Ammon's horn (tissue), 1 donor: ENCODE results near the gene SDC1.
A peak's percentile ranks its signal among the peaks of the same experiment; 100 is the strongest.
"Not testable (repeated sequence)": the region's sequence is repeated elsewhere in the genome, so short reads cannot be mapped to it uniquely, and the experiment has no call there.

Experiments used
- DNase-seq: peaks from one replicate; pipeline ENCODE4 v3.0.0-alpha.2; 2016; ENCODE audit warnings: low spot score

Gene SDC1

DNA sequence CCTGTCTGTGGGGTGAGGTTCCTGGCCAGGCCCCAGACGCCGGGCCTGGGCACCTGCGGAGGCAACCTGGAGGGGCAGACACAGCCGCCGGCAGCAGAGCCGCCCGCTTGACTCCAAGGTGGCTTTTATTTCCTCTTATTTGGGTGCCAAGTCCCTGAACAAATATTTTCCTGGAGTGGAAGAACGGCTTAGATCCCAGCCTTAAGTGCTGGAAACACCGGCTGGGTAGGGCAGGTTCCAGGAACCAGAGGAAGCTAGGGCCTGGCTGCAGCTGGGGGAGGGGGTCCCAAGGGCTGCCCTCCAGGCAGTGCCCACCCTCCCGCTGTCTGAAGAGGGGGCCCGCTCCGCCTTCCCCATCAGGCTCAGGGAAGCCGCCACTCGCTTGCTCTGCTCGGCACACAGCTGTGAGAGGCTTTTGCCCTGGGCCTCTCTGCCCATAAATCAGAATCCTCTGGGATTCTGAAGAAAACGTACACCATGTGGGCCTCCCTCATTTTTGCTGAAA is 28.2 kb downstream of the SDC1 start:
- no peak for DNase-seq

DNA sequence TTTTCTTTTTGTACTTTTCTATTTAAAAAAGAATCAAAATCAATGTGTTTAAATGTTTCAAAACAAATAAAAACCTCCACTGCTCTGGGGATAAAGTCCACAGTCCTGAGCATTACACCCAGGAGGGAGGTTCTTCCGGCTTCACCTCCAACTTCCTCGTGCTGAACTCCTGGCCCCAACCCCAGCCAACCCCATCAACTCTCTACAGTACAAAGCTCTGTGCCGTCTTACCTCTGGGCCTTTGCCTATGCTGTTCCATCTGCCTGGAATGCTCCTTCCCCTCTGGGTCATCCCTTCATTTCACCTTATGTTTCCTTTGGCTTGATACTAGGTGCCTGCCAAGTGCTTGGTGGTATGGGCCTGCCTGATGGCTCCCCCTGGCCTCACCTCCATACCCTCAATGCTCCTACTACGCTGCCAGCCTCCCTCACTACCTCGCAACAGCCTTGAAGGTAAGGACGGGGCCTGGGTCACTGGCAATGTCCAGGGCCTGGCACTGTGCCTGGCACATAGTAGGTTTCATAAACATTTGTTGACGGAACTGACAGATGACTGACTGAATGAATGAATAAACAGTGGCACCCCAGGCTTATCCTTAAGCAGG is 28.8 kb downstream of the SDC1 start:
- DNase-seq: no peak

DNA sequence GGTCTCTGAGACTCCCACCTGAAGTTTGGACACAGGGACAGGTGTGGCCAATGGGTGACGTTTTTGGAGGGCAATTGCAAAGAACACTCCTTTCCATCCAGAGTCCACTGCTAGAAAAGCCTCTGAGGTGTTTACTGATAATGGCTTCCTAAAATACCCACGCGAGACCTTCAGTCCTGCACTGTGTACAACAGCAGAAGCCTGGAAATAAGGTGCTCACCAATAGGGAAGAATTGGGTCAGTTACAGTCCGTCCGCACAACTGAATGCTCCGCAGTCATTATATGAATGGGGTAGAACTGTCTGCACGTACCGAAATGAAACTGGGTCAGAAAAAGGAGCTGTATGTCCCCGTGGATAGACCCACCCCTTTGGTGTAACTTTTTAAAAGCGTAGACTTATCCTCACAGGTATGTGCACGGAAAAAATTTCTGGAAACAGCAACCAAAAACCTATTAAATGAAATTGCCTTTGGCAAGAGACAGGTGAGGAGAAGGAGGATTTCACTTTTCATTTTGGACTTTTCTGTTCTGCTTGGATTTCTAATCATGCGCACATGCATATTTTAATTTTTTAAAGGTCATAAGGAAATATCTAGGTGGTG is 29.4 kb downstream of the SDC1 start:
- no peak for DNase-seq

DNA sequence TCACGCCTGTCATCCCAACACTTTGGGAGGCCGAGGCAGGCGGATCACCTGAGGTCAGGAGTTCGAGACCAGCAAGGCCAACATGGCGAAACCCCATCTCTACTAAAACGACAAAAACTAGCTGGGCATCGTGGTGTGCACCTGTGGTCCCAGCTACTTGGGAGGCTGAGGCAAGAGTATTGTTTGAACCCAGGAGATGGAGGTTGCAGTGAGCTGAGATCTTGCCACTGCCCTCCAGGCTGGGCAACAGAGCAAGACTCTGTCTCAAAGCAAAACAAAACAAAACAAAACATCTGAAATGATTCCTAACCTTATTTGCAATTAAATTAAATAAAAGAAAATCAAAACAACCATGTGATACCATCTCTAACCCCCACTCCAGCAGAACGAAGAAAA is 29.9 kb downstream of the SDC1 start:
- DNase-seq: not testable (repeated sequence)

DNA sequence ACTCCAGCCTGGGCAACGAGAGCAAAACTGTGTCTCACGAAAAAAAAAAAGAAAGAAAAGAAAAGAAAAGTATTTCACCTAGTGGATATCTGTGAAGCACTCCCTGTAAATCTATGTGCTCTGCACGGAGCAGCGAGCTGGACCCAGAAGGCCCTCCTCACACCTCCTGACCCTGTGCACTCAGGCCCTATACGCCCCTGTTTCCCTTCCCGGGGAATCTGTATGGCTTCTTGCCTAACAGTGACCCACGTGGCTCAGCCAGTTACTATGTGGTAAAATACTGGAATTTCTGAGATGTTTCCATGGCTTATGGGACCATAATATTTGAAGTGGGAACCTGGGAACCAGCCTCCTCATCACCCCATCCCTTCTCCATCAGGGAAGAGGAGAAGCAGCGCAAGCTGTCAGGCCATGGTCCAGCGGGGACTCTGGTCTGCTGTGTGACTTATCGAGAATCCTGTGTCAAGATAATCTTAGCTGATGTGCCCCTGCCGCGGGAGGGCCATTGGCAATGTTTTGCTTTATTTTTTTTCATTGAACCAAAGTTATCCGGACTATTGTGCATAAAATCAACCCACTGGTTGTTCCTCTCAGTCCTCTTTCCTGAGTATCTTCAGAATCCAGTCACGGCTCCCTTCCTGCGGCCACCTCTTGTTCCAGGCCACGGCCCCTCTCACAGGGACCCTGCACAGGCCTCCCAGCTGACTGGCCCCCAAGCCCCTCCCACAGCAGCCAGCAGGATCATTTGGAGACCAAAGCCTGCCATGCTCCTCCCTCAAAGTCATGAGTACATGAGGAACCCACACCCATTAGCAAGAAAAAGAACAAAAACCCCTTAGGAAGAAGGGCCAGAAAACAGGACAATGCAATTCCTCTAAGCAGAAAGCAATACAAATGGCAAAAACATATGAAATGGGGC is 30.6 kb downstream of the SDC1 start:
- DNase-seq: no peak

DNA sequence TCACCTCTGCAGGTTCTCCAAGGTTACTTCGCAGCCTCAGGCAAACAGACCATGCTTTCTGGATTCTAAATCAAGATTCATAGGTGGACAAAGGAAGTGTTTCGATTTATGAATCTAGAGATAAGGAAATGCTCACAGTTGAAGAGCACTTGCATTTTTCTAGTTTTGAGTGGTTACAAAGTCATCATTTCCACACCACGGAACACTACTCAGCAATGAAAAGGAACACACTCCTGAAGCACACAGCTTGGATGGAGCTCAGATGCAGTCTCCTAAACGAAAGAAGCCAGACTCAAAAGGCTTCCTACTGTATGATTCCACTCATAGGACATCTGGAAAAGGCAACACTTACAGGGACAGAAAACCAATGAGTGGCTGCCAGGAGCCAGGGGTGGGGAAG is 31.7 kb downstream of the SDC1 start:
- DNase-seq: no peak

DNA sequence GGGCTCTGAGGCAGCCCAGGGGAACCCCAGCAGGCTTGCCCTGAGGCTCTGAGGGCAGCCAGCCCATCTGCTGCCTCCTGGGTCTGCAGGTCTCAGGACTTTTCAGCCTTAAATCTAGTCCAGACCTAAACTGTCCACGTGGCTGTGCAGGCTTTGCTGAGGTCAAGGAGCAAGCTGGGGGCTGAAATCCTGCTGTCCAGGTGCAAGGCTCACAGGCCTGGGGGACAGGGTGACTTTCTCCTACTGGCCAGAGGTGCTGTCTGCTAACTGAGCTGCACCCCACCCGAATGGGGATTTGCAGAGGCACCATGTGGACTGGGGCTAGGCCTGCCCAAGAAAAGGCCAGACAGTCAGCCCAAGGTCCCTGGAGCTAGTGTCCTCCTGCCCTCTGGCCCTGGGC is 32.1 kb downstream of the SDC1 start:
- no peak for DNase-seq

DNA sequence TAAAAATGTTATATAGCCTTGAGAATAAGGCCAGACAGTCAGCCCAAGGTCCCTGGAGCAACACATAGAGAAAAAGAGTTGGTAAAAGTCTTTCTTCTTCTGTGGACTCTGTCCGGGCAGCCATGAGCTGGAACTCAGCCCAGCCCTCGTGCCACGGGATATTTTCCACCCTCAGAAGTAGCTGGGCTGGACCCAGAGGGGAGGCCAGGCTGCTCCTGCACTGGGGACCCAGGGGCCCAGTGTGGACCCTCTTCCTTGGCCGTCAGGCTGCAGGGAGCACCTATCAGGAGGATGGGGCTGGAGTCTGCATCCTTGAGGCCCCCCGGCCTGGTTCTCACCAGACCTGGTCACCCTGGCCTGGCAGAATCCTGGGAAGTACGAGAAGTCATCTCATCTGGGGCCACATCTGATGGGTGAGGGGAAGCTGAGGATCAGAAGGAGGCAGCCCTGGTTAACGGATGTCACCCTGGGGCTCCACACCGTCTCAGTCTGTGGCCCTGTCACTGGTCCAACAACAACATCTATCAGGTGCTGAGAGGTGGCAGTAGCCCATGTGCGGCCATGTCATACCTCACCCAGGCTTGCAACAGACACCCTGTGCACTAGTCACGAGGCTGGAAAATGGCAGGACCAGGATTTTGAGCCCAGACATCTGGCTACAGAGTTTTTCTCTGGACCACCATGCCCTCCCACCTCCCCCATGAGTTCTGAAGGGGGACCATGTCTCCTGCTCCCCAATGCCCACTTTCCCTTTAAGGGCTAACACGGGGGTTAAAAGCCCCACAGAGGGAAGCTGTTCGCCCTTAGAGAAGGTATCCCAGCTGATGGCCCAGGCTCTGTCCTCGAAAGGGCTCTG is 33.0 kb downstream of the SDC1 start:
- no peak for DNase-seq

DNA sequence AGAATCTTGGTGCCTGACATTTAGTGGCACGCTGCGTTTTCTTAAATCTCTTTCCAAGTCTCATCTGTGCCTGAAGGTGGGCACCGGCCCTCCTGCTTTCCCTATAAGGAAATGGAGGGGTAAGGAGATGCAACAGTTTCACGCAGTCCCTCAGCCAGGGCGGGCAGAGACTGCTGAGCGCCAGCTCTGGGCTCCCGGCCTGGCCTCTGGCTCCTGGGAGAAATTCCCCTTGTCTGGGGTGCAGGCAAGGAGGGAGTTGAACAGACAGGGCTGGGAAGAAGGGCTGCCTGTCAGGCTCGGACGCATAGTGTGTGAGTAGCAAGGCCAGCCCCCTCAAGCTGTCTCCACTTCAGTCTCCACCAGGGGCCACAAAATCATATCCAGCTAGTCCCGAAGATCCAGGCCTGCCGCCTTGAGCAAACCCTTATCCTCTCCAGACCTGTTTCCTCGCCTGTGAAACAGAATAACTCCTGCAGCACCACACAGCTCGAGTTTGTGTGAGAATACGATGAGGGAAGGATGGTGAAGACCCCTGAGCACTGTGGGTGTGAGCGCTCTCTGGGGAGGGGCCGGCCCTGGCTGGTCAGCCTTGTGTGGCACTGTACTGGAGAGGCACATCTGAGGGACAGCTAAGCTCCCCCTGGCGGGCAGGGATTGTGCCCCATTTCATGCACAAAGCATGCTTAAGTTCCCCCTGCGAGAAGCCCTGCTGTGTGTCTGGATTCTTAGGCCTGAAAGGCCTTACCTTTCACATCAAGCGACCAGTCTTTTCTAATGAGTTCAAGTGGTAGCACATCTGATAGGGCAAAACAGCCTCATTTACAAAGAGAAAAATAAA is 33.8 kb downstream of the SDC1 start:
- DNase-seq: no peak

DNA sequence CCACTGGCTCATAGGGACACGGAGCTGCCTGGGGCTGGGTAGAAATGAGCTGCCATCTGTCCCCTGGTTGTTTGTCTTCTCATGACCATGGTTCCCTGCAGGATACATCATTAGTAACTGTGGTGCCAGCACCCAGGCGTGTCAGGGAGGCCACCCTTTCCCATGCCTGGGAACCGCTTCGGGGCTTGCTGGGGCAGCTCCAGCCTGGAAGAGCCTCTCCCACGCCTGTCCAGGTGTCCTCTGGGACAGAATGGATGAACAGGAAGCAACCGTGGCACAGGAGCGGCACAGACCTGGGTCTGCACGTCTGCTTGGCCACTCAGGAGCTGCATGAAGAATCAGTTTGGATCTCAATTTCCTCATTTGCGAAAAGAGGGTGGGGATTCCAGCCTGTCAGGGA is 34.8 kb downstream of the SDC1 start:
- DNase-seq: no peak

DNA sequence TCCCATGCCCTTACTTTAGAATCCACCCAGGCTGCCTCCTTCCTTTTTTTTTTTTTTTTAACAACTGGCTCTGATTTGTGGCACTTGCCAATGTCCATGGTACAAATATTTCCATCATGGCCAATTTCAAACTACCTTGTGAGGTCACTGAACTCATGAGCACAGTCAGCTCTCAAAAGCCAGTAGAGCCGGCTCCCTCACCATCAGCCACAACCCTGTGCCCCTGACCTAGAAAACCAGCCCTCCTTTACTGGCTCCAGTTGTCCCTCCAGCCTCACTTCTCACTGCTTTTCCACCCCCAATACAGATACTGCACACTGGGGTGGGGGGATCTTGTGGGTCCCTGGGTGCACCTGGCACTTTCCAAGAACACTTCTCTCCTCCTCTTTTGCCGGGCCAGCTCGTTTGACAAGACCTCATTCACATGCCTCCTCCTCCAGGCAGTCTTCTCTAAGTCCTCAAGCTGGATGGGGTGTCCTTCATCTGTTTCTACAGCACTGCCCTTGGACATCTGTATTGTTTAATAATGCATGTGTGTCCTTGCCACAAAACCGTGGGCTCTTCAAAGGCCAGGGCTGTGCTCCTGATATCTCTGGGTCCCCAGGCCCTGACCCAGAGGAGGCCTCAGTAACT is 35.5 kb downstream of the SDC1 start:
- DNase-seq: no peak

DNA sequence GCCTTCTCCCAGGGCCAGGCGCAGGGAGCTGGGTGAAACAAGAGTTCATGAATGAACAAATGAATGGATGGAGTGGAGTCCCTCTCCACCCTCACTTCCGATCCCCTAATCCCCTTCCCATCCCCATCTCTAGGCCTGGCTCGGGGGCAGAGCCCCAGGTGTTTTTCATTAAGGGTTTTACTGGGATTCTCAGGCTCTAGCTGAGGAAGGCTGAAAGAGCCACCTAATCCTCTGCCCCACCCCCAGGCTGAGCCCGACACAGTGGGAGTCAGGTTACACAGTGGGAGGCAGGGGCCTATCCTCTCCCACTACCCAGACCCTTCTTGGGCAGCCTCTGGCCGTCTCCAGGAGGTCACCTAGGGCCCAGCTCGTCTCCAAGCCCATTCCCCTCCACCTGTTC is 36.1 kb downstream of the SDC1 start:
- DNase-seq: no peak

DNA sequence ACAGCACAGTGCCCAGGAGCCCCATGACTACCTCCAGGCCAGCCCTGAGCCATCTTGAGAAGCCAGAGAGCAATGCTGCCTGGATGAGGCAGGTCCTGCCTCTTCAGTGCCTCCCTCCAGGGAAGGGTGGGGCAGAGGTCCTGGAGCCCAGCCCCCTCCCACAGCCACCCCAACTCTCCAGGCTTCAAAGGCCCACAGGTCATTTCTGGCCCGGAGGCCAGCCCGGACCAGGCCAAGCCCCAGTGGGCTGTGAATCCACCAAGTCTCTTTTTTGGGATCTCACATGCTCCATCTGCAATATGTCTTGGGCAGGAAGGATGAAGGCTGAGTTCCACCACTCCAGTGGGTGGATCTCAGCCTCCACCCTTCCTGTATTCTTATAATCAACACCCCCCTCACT is 36.7 kb downstream of the SDC1 start:
- DNase-seq: no peak

DNA sequence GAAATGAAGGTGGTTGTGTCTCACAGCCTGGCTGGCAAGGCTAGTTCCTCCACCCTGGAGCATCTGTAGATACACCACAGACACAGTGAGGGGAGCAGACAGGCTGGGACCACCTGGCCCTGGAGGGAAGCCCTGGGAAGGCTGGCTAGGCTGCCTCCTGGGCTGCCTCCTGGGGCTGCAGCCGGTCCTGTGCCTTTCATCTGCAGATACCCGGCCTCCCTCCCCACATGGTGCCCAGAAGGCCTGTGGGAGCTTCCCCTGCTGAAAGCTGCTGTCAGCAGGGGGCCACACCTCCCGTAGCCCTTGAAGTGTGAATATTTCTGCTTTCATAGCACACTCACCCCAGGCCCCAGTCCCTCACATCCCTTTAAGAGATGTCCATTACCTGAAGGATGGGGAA is 37.6 kb downstream of the SDC1 start:
- no peak for DNase-seq

DNA sequence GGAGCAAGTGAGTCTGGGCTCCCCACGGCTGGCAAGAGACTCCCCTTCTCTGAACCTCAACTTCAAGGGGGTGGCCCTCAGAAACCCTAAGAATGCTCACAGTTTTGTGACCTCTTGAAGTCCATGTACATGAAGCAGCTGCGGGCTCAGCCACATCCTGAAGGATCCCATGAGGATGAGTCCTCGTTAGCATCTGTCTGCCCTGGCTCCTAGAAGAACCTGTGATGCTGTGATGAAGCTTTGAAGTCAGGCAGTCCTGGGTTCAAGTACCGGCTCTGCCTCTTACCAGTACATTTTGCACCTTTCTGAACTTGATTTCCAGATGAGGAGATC is 38.1 kb downstream of the SDC1 start:
- DNase-seq: no peak

DNA sequence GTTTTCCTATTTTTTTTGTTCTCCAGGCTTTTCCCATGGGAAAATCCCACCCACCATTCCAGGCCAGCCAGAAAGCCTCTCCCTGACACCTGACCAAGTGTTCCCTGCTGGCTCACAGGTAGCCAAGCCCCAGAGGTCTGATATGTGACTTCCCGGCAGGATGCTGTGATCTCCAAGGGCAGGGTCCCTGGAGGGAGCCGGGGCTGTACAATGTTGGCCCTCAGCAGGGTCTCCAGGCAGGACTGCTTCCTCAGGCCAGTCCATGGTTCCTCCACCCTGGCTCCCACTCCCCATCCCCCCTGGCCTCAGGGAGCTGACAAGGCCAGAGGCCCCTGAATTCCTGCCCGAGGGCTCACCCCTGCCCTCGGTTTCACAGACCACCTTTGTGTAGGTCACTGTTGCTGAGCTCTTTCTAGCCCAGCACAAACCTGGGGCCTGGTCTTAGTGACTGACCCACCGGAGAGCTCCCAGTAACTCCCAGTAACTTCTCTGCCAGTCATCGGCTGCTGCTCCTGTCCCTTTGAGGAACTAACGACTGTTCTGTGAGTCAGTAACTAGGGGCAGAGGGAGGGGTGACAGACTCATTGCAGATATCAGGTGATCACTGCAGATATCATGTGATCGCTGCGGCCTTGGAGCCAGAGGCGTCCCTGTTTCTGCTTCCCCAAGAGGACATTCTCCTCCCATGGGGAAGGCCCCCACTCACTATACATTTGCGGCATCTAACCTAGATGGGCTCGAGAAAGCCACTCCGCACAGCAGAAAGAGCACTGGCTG is 38.7 kb downstream of the SDC1 start:
- DNase-seq: peak; percentile 70

DNA sequence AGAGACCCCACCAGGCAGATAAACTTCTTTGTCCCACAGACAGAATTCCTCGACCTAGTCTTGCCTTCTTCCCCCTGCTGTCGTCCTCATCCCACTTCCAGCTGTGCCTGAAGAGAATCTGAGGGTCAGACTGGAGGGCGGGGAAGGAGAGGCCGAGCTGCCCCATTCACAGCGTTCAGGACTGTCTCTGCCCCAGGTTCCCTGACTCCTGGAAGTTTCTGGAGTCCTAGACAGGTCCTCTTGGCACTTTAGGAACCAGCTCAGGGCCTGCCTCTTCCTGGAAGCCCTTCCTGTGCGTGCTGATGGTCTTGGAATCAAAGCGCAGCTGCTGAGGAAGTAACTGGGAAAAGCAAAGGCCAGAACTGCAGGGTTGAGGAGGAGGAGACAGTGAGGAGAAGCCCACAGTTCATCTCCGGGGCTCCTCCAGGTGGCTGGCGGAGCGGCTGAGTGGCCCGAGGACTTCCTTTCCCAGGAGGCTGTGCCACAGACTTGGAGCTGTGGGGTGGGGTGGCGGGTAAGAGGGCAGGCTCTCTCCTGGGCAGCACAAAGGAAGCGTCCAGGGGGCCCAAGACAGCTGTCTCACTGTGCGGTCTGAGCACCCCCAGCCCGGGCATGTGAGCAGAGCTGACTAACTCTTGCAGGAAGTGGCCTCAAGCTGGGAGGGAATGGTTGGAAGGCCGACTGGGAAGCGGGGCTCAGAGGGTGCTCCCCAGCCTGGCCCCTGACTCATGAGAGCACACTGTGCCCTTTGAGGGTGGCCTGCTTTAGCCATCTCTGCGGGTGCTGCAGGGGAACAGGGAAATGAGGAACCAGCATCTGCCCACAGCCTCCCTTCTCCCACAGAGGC is 39.5 kb downstream of the SDC1 start:
- peak; percentile 16 for DNase-seq

DNA sequence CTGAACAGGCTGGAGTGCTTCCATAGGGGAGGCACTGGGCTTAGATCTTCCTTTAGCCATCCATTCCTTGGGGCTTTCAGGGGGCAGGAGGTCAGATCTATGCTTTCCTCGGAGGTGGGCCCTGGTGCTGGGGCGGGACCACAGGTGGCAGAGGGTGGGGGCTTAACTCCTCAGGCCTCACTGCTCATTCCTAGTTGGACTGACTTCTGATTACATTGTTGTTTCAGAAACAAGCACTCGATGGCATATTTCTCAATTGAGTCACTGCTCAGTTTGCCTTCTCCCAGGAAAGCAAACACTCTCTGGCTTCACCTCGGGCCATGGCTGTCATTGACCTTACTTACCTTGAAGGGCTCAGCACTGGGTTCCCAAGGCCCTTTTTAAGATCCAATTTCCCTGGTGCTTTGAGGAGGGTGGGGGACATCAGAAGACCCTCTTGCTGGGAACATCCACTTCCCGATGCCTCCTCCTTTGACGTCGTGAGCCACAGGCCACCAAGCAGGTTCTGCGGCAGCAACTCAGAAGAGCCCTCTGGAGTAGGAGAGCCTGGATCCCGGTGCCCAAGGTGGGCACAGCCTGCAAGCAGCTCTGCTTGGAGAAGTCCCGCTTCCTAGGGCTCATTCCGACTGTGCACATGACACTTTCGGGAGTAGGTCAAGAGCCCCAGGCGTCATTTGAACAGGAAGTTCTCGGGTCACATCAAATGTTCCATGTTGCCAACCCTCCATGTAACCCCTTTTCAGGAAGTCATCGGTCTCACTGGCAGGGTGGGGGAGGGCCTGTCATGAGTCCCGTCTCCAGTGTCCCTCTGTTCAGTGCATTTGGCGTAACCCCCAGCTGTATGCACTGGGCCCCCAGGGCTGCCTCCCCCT is 40.6 kb downstream of the SDC1 start:
- no peak for DNase-seq
